Measurements from ENCODE around the gene PHKG1.

GRCh38 chr7:56107954-56108258, 15.2 kb upstream of the PHKG1 start:
- TF ChIP-seq CTCF (IDR thresholded peaks at IDR 0.05 in 4 of 5, conservative IDR thresholded peaks at IDR 0.05 in 1 of 5): no peak
- no peak for TF ChIP-seq POLR2A (IDR thresholded peaks at IDR 0.05)

Data from gastrocnemius medialis (tissue), 4 donors.